Karpas-422 (cell line): ENCODE data around the gene LRP3. TPM values are rescaled to one million over a fixed set of nuclear protein-coding genes. Genes with fewer than 3 reads are reported as not detected.

Experiments used
- DNase-seq: peaks from one replicate; pipeline ENCODE4 v3.0.0-alpha.2; 2015
- H2AFZ ChIP-seq: fragments of 200-600 bp; sonication (generic); 2 replicates; pipeline ENCODE4 v1.6.1; 2014; ENCODE audit warnings: antibody characterized with exemption, low read length, mixed read lengths
- H3K27ac ChIP-seq: fragments of 200-600 bp; sonication (generic); 2 replicates; pipeline ENCODE4 v1.5.1; 2014; ENCODE audit warnings: mild to moderate bottlenecking, low read length, moderate library complexity
- H3K27me3 ChIP-seq: fragments of 200-600 bp; sonication (generic); 2 replicates; pipeline ENCODE4 v1.6.1; 2014; ENCODE audit warnings: low read length, mixed read lengths
- H3K36me3 ChIP-seq: fragments of 200-600 bp; sonication (generic); 2 replicates; pipeline ENCODE4 v1.6.1; 2014; ENCODE audit warnings: low read length, mixed read lengths; ENCODE audit not compliant: insufficient read depth
- H3K4me1 ChIP-seq: fragments of 200-600 bp; sonication (generic); 2 replicates; pipeline ENCODE4 v1.6.1; 2014; ENCODE audit warnings: mild to moderate bottlenecking, low read length, mixed read lengths
- H3K4me2 ChIP-seq: fragments of 200-600 bp; sonication (generic); 2 replicates; pipeline ENCODE4 v1.6.1; 2014; ENCODE audit warnings: low read length, low read depth, mild to moderate bottlenecking; ENCODE audit not compliant: poor library complexity, severe bottlenecking
- H3K4me3 ChIP-seq: fragments of 200-600 bp; sonication (generic); 2 replicates; pipeline ENCODE4 v1.5.1; 2014; ENCODE audit warnings: mild to moderate bottlenecking, antibody characterized with exemption, low read length, mixed read lengths
- H3K79me2 ChIP-seq: fragments of 200-600 bp; sonication (generic); 2 replicates; pipeline ENCODE4 v1.6.1; 2014; ENCODE audit warnings: mild to moderate bottlenecking, low read length, mixed read lengths
- H3K9ac ChIP-seq: fragments of 200-600 bp; sonication (generic); 2 replicates; pipeline ENCODE4 v1.6.0; 2014; ENCODE audit warnings: low read length
- H3K9me2 ChIP-seq: fragments of 200-600 bp; sonication (generic), shearing (Covaris generic); replicated peaks from 2 replicates; pipeline ENCODE4 v1.6.0; 2014; ENCODE audit warnings: mild to moderate bottlenecking, low read length, moderate library complexity; ENCODE audit not compliant: insufficient read depth
- H3K9me3 ChIP-seq: fragments of 300-700, 200-600 bp; sonication (generic); 2 replicates; pipeline ENCODE4 v1.6.1; 2014; ENCODE audit warnings: low read length, mixed read lengths
- H4K20me1 ChIP-seq: fragments of 200-600 bp; sonication (generic); 2 replicates; pipeline ENCODE4 v1.6.1; 2014; ENCODE audit warnings: mild to moderate bottlenecking, antibody characterized with exemption, low read length, low read depth; ENCODE audit not compliant: insufficient read depth
- total RNA-seq: library from RNA; depleted of rRNA; stranded (reverse); fragments of >200 nt; shearing (Covaris generic); gene quantifications from 2 replicates; pipeline ENCODE4 v1.2.3, GENCODE V29; 2014; ENCODE audit warnings: low replicate concordance

LRP3 gene
- total RNA-seq, 1 experiment from 2014 or later = not detected

DNA sequence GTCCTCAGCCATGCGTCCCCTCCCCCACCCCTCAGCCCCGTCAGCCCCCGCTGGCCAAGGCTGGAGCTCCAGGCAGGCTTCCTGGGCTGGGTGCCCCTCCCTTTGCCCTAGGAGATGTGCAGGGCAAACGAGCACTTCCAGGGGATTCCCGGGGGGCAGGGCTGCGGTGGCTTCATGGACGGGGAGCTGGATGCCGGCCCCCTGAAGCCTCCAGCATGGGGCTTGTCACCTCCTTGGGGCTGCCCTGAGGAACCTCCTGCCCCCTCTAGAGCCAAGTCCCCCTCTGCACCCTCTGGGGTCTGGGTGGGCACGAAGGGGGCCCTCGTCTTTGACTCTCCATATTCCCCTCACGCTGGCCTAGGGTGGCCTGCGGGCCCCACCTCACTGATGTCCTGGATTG is 56.9 kb downstream of the LRP3 start:
- Histone ChIP-seq H3K4me1 (no peaks in the 10 kb centered on the region), H3K27me3 (no peaks in the 10 kb centered on the region), H3K4me2 (no peak overlapping the region), H3K79me2 (no peaks in the 10 kb centered on the region), H3K4me3 (no peak overlapping the region), H3K36me3 (no peaks in the 10 kb centered on the region), H3K9me3 (peaks cover 9% of the 10 kb centered on the region), H3K9me2 (no peaks in the 10 kb centered on the region), H3K9ac (no peak overlapping the region), H4K20me1 (no peaks in the 10 kb centered on the region), H3K27ac (no peak overlapping the region), H2AFZ (no peak overlapping the region)
- DNase-seq = no peak

DNA sequence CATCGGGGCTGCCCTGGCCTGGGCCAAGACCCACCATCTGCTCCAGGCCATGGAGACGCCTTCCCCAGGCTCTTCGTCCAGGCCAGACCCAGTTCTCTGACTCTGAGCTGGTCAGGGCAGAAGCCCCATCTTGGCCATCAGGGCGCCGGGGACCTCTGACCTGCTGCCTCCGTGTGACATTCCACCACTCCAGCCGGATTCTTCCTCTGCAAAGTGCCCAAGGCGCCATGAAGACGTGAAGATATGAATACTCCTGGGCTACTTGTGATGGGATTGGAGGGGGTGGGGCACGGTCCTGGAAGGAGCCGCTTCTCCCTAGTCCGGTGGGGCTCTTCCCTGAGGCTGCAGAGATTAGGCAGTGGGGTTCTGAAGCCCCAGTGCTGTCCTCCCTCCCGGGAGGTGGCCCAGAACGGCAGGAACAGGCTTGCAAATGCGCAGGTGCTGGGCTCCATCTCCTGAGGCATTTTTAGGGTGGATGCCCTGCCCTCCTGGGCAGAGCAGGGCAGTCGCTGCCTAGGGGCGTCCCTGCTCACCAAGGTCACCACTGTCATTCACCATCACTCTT is 57.5 kb downstream of the LRP3 start:
- no peaks in the 10 kb centered on the region for H3K36me3 ChIP-seq
- H4K20me1 ChIP-seq = no peaks in the 10 kb centered on the region
- H3K9me2 ChIP-seq = no peaks in the 10 kb centered on the region
- no peaks in the 10 kb centered on the region for H3K4me1 ChIP-seq
- H3K9me3 ChIP-seq = peaks cover 6% of the 10 kb centered on the region
- H3K79me2 ChIP-seq = no peaks in the 10 kb centered on the region
- no peak for DNase-seq
- no peak overlapping the region for H3K4me2 ChIP-seq
- no peaks in the 10 kb centered on the region for H3K27me3 ChIP-seq
- H3K27ac ChIP-seq = no peak overlapping the region
- H2AFZ ChIP-seq = no peak overlapping the region
- H3K9ac ChIP-seq = no peak overlapping the region
- H3K4me3 ChIP-seq = no peak overlapping the region

DNA sequence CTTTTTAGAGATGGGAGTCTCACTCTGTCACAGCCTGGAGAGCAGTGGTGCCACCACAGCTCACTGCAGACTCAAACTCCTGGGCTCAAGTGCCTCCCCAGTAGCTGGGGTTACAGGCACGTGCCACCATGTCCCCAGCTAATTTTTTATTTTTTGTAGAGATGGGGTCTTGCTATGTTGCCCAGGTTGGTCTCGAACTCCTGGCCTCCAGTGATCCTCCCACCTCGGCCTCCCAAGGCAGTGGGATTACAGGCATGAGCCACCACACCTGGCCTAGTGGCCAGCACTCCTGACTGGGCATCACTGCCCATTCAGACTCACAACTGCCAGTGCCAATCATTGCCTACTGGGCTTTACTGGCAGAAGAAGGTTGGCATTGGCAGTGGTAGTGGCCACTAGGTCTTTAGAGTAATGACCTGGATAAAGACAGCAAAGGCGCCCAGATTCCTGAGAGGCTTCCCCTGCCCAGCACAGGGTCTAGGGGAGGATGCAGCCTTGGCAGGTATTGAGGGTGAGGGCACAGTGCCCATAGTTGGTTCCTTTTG is 58.4 kb downstream of the LRP3 start:
- Histone ChIP-seq H3K79me2 (no peaks in the 10 kb centered on the region), H3K27me3 (no peaks in the 10 kb centered on the region), H3K9me2 (no peaks in the 10 kb centered on the region), H3K9me3 (peaks cover 6% of the 10 kb centered on the region), H3K4me1 (no peaks in the 10 kb centered on the region), H2AFZ (no peak overlapping the region), H3K4me2 (no peak overlapping the region), H3K9ac (no peak overlapping the region), H3K27ac (no peak overlapping the region), H3K4me3 (no peak overlapping the region), H3K36me3 (no peaks in the 10 kb centered on the region), H4K20me1 (no peaks in the 10 kb centered on the region)
- DNase-seq = no peak

GRCh38 chr19:33252971-33253370 is 58.8 kb downstream of the LRP3 start:
- Histone ChIP-seq H3K79me2 (no peaks in the 10 kb centered on the region), H3K9me3 (peaks cover 6% of the 10 kb centered on the region), H3K9ac (no peak overlapping the region), H3K4me3 (no peak overlapping the region), H3K27ac (no peak overlapping the region), H4K20me1 (no peaks in the 10 kb centered on the region), H3K36me3 (no peaks in the 10 kb centered on the region), H3K9me2 (no peaks in the 10 kb centered on the region), H2AFZ (no peak overlapping the region), H3K4me1 (no peaks in the 10 kb centered on the region), H3K27me3 (no peaks in the 10 kb centered on the region), H3K4me2 (no peak overlapping the region)
- no peak for DNase-seq

DNA sequence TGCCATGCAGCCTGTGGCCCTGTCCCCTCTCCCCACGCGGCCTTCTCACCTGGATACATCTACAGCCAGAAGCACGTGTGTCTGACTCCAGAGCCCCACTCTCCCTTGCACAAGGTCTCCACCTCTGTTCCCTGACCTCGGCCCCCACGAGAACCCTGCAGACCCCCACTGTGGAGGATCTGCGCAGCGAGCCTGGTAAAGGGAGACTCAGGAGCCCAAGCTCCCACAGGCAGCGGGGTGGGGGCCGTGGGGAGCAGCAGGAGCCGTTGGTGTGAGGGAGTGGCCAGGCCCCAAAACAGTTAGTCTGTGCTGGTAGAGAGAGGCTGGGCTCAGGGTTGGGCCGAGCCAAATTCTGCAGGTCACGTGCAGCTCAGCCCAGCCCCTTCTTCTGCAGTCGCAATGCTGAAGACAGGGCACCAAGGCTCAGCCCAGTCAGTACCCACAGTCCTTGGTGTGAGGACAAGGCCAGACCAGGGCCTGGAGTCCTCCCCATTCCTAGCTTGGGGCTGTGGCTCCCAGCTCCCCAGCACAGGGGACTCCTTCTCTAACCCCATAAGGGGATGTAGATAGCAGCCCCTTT is 60.2 kb downstream of the LRP3 start:
- Histone ChIP-seq H3K4me3 (no peak overlapping the region), H2AFZ (no peak overlapping the region), H3K27me3 (no peaks in the 10 kb centered on the region), H3K9ac (no peak overlapping the region), H3K27ac (no peak overlapping the region), H3K9me2 (no peaks in the 10 kb centered on the region), H3K9me3 (peaks cover 6% of the 10 kb centered on the region), H3K4me1 (no peaks in the 10 kb centered on the region), H3K4me2 (no peak overlapping the region), H3K79me2 (no peaks in the 10 kb centered on the region), H4K20me1 (no peaks in the 10 kb centered on the region), H3K36me3 (no peaks in the 10 kb centered on the region)
- DNase-seq = no peak

DNA sequence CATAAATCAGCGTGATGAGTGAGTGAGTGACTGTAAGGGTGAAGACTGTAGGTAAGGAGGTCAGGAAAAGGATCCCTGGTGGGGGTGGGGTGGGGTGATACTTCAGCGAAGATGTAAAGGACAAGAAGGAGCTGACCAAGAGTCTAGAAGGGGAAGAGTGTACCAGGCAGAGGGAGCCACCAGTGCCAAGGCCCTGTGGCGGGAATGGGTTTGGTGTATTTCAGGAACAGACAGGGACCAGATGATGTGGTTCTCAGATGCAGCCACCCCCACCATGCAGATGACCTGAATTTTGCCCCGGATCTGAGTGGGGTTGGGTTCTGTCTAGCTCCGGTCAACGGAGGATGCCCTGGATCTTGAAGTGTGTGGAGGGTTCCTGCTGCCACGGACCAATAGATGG is 61.7 kb downstream of the LRP3 start:
- Histone ChIP-seq H2AFZ (no peak overlapping the region), H3K79me2 (no peaks in the 10 kb centered on the region), H3K36me3 (no peaks in the 10 kb centered on the region), H3K9me2 (no peaks in the 10 kb centered on the region), H3K4me3 (no peak overlapping the region), H3K9ac (no peak overlapping the region), H3K27me3 (no peaks in the 10 kb centered on the region), H3K4me2 (no peak overlapping the region), H3K27ac (no peak overlapping the region), H3K9me3 (no peaks in the 10 kb centered on the region), H4K20me1 (no peaks in the 10 kb centered on the region), H3K4me1 (no peaks in the 10 kb centered on the region)
- no peak for DNase-seq

- H2AFZ ChIP-seq = no peak overlapping the region
- H4K20me1 ChIP-seq = no peaks in the 10 kb centered on the region
- H3K9ac ChIP-seq = no peak overlapping the region
- no peaks in the 10 kb centered on the region for H3K4me1 ChIP-seq
- H3K4me3 ChIP-seq = no peak overlapping the region
- no peaks in the 10 kb centered on the region for H3K9me3 ChIP-seq
- no peaks in the 10 kb centered on the region for H3K79me2 ChIP-seq
- H3K27ac ChIP-seq = no peak overlapping the region
- no peaks in the 10 kb centered on the region for H3K27me3 ChIP-seq
- H3K9me2 ChIP-seq = no peaks in the 10 kb centered on the region
- H3K36me3 ChIP-seq = no peaks in the 10 kb centered on the region
- no peak overlapping the region for H3K4me2 ChIP-seq
- no peak for DNase-seq
These were observed 62.1 kb downstream of the LRP3 start for GRCh38 chr19:33256261-33256660.

DNA sequence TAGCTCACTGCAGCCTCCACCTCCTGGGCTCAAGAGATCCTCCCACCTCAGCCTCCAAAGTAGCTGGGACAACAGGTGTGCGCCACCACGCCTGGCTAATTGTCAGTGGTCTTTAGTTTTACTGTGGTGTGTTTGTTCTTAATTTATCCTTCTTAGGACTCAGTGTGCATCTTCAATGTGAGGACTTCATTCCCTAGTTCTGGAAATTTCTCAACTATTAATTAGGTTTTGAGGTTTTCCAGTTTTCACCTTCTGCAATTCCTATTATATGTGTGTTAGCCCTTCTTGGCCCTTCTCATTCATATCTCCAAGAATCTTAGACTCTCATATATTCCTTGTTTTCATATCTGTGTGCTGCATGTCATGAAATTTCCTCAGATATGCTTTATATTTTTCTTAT is 63.7 kb downstream of the LRP3 start:
- Histone ChIP-seq H3K9me2 (no peaks in the 10 kb centered on the region), H3K27ac (no peak overlapping the region), H3K9ac (no peak overlapping the region), H4K20me1 (no peaks in the 10 kb centered on the region), H2AFZ (no peak overlapping the region), H3K9me3 (no peaks in the 10 kb centered on the region), H3K79me2 (no peaks in the 10 kb centered on the region), H3K4me2 (no peak overlapping the region), H3K27me3 (no peaks in the 10 kb centered on the region), H3K4me1 (no peaks in the 10 kb centered on the region), H3K4me3 (no peak overlapping the region), H3K36me3 (no peaks in the 10 kb centered on the region)
- no peak for DNase-seq
